ENCODE data around the gene HNMT.
"Not testable (repeated sequence)": the region's sequence is repeated elsewhere in the genome, so short reads cannot be mapped to it uniquely, and the experiment has no call there.

HNMT gene

DNA sequence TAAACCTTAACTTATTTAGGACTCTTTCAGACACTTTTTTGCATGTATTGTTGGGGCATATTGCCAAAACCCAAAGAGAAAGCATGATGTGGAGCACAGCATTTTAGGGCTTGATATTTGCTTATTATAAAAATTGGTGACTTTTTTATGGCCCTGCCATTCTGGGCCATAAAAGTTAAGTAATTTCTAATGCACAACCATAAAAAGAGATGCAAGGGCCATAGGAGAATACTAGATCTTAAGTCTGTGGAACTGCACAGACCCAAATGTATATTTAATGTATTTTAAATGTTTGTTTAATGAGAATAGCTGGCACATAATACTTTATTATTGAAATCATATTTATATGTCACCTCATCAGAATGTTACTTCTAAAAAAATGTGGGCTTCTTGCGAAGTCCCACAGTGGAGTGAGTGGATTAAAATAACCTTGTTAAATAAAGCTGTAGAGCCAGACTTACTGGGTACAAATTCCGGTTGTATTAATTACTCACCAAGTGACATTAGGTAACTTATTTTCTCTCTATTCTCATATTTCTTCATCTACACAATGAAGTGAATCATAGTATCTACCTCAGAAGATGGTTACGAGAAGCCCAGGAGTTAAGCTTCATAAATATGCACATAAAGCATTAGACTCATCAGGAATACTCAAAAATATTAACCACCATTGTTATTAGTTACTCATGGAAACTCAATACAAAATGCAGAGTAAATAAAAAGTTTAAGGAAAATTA, 52.2 kb downstream of the HNMT start:
- no peak for DNase-seq

DNA sequence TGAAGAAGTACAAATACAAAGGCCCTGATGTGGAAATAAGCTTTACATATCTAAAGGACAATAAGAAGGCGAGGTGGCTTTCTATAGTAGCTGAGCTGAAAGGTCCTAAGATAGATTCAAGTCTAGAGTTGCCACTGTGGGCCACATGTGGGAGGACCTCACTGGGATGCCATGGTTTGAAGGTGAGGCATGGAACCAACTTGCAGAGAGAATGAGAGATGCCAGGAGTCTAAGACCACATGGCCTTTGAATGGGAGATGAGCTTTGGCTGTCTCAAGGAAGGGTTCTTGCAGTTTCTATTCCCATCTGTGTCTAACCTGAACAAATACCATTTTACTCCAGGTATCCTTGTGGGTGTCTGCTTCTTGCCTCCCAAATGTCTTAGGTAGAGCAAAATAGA, 53.6 kb downstream of the HNMT start:
- no peak for DNase-seq

DNA sequence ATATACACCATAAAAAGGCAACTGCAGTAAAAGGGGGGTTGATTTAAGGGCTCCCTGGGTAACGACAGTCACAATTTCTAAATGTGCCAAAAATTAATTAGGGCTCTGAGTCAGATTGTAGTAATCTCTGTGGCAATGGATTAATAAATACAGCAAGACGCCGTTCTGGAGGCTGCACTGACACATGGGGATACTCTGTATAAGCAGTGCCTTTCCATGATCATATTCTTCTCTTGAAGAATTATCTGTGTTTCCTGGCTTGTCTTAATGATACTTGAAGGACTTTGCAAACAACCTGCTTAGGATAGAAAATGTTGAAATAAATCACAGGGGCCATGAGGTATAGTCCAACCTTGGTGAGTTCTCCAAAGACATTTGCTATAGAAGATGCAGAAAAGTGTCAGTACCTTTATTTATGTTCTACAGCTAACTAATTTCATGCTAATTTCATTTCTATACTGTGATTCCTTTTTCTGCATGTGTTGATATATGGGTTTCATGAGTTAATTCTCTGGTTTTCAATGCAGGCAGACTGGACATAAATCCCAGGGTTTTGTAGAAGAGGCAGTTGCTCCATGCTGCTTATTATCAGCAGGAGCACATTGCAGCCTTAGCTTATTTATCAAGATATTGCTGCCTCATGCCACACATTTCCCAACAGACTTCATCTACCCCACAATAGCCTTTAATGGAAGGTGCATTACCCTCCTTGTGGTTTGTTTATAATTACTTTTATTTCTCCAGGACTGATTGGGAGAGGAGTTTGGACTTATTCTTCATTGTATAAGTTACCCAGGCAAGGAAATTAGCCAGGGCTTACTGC, 54.8 kb downstream of the HNMT start:
- DNase-seq: no peak

DNA sequence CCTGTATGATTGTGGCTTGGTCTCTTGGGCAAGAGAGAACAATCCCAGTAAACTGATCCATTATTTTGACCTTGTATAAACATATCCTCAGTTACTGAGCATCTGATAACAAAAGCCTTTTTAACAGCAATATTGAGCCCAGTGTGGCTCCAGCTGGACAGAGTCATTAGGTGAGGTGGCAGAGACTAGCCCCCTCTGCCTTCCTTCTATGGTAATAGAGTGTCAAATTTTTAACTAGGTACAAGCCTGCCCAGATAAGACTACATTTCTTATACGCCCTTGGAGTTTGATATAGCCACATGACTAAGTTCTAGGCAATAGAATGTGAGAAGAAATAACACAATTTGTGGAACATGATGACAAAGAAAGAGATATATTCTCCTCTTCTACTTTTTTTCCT, 56.2 kb downstream of the HNMT start:
- no peak for DNase-seq

DNA sequence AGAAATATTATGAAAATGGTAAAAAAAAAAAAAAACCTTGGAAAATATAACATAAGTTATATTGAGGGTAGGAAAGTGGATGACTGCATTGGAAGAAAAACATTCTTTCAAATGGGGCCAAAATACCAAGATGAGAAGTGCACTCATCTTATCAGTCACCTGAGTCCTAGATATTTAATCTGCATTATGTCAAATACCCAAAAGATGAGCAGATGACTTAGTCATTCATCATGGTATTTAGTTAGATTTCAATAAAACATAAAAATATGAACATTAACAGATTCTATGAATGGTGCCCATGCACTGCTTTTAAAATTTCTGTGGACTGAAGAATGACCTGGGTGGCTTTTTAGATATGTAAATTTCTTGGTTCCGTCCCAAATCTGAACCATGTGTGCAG, 56.9 kb downstream of the HNMT start:
- no peak for DNase-seq

DNA sequence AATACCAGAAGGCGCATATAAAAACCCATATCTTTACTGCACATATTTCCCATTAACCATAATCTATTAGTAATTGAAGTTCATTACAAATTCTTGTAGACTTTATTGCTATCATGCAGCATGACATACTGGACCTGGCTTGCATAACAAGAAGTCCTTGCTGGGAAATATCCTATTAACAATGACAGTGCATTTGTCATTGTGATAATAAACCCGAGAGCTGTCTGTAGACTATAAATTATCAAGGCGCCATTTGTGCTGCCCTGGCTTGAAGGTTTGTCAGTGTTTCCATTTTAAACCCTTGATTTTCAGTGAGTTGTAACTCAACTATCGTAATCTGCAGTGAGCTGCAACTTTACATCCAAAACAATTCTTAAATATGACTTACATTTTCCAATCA, 59.0 kb downstream of the HNMT start:
- DNase-seq: no peak

DNA sequence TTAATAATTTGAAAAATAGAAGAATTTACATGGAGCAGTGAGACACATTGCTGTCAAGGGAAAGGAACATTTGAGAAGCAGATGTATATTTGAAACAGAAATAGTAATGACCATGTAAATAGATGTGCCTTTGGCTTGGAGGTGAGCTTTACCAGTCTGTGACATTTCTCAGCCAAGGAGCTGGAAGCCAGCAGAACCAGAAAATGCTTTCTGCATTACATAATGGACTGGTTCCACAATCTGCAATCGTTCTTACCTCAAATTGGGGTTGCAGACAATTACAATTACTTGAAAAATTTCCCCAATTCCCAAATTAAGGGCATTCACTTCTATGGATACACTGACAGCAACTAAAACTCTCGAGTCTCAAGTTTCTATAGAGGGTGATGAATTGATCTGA, 59.7 kb downstream of the HNMT start:
- DNase-seq: no peak

DNA sequence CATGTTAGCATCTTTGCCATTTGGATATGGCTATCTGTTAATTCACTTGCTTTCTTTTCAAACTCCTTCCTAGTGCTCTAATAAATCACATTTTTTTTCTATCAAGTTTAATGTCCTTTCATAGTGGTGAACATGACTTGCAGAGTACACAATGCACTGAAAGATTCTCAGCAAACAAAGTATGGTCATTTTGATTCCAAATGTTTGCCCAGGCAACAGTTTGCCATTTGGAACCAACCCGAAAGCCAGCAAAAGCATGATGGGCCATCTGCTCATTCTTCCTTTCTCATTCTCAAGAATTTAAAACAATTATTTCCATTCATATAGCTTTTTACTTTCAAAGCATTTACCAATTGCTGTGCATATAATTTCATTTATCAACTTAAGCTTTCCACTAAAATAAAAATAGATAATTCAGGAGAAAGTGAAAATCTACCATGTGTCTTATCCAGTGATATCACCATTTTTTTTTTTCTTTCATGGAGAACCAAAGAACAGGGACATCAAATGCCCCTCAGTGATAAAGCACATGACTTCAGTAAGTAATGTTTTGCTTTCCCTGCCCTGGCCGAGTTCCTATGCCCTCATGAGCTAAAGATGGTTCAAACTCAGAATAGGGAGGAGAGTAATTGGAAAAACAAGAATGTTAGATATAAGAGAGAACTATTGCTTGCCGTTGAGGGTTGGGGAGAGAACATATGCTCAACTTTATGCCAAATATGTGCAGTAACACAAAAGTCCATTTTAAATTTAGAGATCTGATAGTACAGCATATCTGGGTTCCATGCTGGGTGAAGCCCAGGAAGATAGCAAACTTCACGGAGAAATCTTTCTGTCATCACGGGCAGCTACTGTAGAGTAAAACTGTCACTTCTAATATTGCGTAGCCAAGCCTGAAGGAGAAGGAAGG, 62.1 kb downstream of the HNMT start:
- DNase-seq: no peak

DNA sequence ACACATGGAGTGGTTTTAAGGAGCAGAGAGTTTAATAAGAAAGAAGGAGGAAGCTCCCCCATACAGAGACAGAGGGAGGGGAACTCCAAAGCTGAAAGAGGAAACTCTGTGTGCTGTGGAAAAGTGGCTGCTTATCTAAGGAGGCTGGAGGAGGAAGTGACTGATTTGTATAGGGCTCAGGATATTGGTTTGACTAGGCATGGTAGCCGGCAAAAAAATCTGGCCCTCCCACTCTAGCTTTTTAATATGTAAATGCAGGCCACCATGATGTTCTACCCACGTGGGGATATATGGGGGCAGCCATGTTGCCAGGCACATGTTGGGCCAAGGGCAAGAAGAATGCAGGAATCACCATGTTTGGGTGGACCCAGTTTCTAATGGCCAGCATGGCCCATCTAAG, 64.3 kb downstream of the HNMT start:
- DNase-seq: no peak

DNA sequence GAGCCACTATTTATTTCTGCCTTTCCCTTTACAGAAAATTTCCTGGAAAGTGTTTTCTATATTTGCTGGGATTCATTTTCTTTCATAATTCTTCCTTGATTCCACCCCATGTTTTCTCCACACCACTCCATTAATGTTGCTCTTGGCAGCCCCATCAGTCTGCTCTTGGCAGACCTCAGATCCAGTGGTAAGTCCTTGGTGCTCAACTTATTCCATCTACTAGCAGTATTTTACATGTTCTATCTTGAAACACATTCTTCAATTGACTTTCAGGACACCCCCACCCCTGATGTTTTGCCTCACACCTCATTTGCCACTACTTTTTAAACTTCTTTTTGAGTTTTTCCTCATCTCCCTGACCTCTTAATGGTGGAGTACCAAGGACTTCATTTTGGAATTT, 65.0 kb downstream of the HNMT start:
- DNase-seq: no peak

DNA sequence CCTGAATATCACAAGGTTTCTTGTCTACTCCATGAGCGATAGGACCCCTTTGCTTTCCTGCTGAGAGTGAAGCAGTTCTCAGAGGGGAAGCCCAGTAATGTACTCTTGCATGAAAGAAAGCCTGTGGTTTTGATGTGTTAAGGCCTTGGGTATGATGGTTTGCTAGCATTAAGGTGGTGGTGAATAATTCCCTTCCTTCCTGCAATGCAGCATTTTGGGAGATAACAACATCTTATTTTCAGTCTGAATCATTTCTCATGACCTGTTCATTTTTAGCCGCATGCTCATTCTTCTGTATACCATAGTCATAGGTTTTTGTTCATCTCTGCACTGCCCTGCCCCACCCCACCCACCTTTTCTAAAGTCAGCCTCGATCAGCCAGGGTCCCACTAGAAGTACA, 66.2 kb downstream of the HNMT start:
- DNase-seq: no peak

DNA sequence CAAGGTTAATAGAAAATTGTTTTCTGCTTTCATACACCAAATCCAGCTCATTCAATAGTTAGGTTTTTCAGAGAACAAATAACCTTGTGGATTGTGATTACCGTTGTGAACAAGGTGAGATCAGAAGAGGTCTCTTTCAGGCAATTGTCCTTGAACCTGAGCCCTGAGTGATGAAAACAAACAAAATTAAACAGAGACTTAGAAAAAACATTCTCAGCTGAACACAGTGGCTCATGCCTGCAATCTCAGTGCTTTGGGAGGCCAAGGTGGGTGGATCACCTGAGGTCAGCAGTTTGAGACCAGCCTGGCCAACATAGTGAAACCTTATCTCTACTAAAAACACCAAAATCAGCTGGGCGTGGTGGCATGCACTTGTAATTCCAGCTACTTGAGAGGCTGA, 68.1 kb downstream of the HNMT start:
- DNase-seq: no peak

DNA sequence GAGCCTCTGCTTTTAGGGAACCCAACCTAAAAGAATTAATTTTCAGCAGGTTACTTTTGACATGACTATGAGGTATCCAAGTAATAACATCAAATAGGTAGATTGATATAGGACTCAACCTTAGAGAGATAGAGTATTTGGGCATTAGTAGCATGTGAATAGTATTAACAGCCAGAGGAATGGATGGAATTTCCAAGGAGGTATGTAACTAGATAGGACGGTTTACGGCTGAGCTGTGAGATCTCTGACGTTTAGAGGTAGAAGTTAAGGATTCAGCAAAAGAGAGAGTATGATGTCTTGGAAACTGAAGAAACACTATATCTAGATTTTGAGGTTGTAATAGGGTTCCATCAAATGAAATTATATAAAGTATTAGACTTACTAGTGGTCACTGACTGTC, 70.3 kb downstream of the HNMT start:
- no peak for DNase-seq

DNA sequence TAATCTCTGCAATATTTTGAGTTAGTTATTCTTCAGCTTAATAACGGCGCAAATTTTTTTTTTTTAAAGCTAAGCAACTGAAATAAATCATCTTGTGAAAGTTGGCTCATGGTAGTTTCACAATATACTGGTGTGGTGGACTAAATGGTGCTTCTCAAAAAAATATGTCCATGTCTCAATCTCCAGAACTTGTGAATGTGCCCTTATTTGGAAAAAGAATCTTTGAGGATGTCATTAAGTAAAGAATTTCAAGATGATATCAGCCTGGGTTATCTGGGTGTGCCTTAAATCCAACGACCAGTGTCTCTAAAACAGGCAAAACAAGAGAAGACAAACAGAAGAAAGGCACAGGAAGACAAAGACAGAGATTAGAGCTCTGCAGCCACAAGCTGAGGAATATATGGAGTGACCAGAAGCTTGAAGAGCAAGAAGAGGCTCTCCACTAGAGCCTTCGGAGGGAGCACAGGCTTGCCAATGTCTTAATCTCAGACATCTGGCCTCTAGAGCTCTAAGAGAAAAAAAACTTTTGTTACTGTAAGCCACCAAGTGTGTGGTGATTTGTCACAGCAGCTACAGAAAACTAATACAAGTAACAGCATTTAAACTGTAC, 71.4 kb downstream of the HNMT start:
- no peak for DNase-seq

DNA sequence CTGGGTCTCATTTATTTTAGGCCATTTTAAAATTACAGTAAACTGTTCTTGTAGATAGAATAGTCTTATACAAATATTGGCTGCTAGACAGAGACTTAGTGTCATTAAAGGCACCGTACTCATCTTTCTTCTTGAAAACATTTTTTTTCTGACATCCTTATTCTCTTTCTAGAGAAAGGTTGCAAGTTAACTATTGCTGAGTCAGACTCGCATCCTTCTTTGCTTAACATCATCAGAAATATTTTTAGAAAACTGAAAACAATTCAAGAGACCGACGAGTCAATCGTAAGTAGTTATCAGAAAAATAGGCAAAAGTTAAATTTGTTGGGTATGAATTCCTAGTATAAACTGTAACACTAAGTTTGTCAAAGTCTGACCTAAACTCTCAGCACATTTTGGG, 72.2 kb downstream of the HNMT start:
- DNase-seq: no peak

DNA sequence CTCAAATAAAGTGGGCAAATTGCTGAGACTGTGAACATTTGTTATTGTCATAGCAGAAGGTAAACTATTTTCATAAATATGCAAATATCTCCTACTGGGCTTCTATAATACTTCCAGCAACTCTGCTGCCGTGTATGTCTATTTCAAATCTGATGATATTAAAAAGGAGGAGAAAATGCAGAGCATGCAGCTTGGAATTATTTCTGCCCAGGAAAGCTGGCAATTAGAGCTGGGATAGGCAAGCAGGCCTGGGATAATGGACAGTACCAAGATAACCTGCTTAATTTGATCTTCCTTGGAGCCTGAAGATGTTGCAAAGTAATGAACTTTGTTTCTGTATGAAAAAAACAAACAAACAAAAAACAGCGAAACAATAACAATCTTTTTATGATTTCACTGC, 72.8 kb downstream of the HNMT start:
- DNase-seq: no peak

DNA sequence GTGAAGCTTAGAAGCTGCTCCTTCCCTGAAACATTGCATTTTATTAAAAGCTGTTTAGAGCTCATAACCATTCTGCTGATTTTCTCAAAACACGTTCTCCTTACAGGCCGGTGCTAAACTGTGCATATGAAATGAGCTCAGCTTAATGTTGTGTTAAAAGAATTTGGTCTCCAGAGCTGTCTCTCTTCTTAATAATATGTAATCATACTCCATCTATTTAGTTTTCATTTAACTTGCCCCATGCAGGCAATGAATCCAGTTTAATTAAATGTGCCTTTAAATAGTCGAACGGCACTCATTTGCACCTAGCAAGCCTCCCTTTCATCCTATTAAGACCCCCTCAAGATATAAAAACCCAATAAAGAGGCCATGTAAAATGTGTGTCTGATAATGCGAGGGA, 76.3 kb downstream of the HNMT start:
- no peak for DNase-seq

DNA sequence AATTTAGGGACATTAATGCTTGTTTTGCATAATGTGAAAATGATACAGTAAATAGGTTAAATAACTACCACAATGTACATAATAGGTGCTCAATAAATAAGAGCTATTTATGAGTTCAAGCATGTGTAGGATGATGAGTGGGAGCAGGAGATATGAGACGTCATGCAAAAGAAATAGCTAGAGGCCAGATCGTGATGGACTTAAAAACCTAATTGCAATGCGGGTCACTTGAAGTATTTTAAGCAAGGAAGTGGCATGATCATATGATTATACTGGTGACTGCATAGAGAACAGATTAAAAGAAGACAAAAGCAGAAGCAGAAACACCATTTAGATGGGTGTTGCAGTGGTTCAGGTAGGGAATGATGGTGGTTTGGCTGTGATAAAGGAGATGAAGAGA, 78.0 kb downstream of the HNMT start:
- no peak for DNase-seq

DNA sequence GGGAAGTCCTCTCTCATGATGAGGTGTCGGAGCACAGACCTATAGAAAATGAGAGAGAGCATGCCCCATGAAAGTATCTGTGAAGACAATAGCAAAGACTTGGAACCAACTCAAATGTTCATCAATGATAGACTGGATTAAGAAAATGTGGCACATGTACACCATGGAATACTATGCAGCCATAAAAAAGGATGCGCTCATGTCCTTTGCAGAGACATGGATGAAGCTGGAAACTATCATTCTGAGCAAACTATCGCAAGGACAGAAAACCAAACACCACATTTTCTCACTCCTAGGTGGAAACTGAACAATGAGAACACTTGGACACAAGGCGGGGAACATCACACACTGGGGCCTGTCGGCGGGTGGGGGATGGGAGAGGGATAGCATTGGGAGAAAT, 79.3 kb downstream of the HNMT start:
- DNase-seq: not testable (repeated sequence)

DNA sequence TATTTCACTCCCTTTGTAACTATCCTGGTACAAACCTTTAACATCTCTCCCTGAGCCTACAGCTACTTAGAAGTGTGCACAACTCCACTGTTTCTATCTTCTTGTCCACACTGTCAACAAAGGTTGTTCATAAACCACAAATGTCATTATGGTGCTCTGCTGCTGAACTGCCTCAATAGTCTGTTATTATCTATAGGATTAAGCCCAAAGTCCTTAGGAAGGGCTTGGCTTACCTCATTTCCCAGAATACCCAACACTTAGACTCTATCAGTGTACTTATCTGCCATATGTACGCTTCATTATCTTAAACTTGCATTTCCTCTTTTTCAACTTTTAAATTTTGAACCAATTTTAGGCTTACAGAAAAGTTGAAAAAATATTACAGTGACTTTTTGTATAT, 94.2 kb downstream of the HNMT start:
- no peak for DNase-seq

DNA sequence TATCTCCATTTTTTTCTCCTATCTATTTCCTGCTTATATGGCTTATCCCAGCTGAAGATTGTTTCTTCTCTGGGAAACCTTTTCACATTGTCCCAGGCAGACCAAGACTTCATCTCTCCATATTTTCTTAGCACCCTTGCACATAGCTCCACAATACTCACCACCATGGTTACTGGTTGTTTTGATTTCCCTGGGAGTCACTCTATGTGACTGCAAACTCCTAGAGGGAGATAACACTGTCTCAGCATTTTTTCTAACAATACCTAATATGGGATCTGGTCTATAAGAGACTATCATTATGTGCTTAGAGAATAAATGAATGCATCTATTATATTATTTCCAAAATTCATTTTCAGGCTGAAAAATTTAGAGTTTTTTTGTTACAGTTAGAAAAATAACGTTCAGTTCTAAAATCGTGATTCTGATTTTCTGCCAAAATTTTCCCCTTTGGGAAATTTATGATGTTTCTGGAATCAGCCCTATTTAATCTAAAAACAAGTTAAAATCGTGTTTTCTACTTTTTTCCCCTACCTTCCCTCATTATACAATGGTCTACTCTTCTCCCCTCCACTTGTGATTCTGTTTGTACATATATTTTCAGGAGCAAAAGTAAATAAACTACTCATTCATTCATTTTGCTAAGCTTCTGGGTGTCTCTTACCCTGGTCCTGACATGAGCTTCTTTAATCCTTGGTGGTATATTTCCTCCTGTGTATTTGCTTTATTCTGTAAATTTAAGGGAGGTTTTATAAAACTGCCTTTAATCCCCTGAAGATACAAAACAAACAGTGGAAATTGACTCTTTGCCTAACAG, 95.4 kb downstream of the HNMT start:
- no peak for DNase-seq

DNA sequence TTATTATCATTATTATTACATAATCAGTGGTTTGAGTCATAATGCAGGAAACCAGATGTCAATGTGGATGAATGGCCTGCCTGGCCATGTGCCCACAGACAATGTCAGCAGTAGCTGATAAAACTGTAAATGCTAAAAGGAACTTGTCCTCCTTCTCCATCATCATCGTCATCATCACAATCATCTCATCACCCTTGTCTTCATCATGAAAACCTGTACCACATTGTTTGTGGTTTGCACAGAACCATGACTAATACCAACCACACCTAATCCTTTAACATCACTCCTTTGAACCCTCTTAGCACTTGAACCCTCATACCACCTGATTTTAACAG, 96.0 kb downstream of the HNMT start:
- no peak for DNase-seq

All from stimulated activated CD4-positive, alpha-beta T cell treated with anti-CD3 and anti-CD28 coated beads, Interleukin-15, amount 100 ng/mL, for 24 hours (primary cell).